Smooth muscle cell of the brain vasculature (primary cell): ENCODE results near the gene NR3C1.
"Not testable (repeated sequence)": the region's sequence is repeated elsewhere in the genome, so short reads cannot be mapped to it uniquely, and the experiment has no call there.

Experiments
- DNase-seq: peaks from one replicate; pipeline ENCODE4 v3.0.0-alpha.2; 2012; ENCODE audit warnings: low read depth, low spot score

The NR3C1 gene

DNA sequence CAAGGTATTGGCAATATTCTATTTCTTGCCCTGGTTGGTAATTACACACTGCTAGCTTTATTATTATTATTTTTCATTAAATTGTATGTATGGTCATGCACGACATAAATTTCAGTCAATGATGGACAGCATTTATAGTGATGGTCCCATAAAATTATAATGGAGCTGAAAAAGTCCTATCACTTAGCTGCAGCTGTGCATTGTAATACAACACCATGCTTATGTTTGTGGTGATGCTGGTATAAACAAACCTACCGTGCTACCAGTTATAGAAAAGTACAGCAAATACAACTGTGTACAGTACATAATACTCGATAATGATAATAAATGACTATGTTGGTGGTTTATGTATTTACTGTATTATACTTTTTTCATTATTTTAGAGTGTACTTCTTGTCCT is 65.5 kb downstream of the NR3C1 start:
- no peak for DNase-seq

DNA sequence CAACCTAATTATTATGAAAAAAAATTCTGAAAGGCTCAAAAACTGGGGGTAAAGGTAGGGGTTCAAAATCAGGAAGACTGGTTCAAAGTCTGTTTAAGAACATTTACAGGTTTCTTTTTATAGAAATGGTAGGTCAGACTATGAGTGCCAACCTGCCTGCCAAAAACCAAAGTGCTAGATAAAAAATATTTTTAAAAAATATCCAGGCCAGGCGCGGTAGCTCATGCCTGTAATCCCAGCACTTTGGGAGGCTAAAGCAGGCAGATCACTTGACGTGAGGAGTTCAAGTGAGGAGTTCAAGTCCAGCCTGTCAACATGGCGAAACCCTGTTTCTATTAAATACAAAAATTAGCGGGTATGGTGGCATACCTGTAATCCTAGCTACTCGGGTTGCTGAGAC is 67.0 kb downstream of the NR3C1 start:
- DNase-seq, result no peak

DNA sequence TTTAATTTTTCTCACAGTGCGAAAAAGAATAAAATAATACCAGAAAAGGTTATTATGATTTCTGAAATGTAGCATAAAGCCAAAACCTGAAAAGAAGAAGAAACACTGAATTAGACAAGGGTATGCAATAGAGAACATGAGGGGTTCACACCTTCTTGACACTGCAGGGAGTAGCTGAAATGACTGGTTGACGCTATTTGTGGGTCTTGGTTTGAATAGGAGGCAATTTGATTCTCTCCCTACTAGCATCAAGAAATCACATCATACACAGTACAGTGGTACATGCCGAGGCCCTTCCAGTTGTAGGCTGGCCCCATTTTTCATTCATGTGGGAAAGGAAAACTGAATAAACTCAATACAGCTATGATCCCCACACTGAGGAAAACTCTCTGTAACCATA is 68.6 kb downstream of the NR3C1 start:
- no peak for DNase-seq

DNA sequence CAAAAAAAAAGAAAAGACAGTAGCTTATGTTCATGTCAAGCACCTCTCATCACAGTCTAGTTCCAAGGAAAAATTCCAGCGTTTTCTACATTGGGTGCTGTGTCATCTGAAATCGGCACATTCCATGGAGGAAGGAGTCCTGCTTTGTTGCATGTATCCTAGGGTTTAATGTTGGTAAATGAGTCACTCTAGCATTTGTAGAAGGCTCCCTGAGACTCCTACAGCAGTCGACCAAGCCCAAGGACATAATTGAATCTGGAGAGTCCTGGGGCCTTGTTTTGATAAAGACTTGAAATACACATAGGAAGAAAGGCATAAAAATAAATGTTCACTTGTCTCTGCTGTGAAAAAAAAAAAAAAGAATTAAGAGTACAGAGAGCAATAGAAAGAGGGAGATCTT is 69.1 kb downstream of the NR3C1 start:
- DNase-seq, result not testable (repeated sequence)

DNA sequence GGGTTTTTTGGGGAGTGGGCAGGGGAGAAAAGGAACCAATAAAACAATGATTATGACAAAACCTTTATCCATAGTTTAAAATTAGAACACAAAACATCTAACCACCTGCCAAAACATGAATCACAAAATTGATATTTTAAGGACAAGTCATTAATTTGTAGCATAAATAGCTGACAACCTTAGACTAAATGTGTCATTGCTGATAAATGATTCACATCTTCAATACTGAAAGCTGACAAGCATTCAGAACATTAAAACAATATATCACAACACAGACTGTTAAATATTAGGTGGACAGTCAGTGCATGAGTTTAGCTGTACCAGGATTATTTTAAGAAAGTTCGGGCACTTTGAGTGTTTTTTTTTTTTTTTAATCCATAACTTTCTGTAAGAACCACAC is 71.5 kb downstream of the NR3C1 start:
- no peak for DNase-seq

DNA sequence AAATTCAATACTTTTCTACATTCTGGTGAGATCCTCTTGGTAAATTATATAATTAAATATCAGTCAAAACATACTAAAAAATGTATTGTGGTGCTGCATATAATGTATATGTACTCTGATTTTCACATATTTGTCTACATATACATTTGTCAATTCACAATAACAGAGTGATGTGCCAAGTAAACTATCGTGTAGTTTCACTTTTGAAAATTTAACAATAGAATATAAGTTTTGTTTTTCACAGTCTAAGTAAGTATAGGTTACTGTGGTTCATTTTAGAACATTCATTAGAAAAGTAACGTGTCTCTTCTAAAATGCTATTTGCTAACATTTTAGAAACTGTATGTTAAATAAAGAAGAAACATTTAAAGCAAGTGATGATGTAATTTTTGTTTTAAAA is 73.6 kb downstream of the NR3C1 start:
- DNase-seq, result no peak

DNA sequence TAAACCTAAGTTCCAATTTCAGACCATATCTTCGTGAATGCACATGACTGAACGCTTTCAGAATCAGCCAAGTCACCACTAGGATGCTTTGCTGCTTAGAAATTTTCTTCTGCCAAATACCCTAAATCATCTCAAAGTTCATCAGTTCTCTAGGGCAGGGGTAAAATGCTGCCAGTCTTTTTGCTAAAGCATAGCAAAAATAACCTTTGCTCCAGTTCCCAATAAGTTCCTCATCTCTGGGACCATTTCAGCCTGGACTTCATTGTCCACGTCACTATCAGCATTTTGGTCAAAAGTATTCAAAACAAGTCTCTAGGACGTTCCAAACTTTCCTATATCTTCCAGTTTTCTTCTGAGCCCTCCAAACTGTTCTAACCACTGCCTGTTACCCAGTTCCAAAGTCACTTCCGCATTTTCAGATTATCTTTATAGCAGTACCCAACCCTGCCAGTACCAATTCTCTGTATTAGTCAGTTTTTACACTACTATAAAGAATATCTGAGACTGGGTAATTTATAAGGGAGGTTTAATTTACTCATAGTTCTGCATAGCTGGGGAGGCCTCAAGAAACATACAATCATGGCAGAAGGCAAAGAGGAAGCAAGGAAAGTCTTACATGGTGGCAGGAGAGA is 74.8 kb downstream of the NR3C1 start:
- DNase-seq, result no peak

DNA sequence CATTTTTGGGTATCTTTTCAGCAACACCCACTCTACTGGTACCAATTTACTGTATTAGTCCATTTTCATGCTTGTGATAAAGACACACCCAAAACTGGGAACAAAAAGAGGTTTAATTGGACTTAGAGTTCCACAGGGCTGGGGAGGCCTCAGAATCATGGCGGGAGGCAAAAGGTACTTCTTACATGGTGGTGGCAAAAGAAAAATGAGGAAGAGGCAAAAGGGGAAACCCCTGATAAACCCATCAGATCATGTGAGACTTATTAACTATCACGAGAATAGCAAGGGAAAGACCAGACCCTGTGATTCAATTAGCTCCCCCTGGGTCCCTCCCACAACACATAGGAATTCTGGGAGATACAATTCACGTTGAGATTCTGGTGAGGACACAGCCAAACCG is 78.4 kb downstream of the NR3C1 start:
- DNase-seq, result not testable (repeated sequence)

DNA sequence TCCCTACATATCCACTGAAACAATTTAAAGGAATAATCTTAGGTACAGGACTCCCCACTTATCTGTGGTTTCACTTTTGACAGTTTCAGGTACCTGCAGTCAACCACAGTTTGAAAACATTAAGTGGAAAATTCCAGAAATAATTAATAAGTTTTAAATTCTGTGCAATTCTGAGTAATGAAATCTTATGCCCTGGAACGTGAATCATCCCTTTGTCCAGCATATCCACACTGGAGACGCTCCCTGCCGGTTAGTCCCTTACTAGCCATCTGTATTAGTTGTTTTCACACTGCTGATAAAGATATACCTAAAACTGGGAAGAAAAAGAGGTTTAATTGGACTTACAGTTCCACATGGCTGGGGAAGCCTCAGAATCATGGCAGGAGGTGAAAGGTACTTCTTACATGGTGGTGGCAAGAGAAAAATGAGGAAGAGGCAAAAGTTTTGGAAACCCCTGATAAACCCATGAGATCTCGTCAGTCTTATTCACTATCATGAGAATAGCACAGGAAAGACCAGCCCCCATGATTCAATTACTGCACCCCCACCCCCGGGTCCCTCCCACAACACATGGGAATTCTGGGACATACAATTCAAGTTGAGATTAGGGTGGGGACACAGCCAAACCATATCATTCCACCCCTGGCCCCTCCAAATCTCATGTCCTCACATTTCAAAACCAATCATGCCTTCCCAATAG is 80.4 kb downstream of the NR3C1 start:
- DNase-seq, result not testable (repeated sequence)

DNA sequence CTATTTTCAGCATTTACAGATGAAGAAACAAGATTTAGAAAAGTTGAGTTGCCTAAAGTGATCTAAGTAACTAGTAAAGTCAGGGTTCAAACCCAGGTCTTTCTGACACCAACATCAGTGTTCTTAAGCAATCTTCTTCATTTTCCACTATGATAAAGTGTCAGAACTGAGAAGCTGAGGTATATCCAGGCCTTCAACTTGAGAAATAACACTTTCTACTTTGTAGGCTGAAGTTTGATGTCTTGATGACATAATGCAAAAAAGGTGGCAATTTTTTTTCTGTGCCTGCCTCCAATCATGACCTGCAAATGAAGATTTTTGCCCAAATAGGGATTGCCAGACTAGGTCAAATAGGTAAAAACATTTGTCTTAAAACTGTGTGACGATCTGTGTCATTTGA is 81.3 kb downstream of the NR3C1 start:
- DNase-seq, result no peak

DNA sequence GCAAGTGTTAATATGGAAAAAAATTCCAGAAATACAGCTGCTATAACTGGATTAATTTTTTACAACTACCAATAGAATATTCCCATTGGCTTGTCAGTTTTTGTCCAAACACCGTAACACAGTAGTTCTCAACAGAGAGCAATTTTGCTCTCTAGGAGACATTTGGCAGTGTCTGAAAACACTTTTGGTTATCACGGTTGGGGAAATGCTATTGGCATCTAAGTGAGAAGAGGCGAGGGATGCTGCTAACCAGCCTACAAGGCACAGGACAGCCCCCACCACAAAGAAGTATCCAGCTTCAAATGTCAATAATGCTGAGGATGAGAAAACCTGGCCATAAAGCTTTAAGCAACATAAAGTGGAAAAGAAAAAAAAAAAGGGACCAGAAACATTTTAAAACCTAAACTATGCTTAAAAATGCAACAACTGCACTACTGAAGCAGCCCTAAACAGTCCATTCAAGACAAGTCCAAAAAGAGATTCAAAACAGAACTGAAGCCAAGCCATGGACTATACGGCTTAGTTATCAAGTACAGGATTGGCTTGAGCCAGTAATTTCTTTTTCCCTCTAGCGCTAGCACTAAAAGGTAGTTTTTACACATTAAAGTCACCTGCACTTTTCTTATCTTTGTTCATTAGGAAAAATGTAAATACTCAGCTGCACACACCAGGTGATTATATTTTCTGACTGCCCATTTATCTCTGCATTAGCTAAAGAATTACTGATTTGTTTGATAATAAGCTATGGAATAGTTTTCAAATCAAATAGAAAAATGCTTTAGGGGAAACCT is 83.9 kb downstream of the NR3C1 start:
- no peak for DNase-seq

DNA sequence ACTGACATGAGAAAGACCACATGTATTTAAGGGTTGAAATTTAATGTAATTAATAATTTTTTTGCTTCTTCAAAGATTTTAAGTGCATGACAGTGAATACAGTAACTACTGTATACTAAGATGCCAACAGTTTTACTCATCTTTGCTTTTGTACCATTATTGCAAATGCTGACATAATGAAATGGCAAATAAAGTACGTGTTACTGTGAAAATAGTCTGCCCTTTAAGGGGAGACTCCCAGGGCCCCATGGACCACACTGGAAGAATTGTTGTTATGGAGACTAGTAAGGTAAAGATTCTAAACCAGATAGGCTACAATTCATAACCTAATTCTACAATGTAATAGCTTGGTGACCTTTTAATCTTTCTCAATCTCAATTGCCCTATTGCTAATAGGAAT is 84.7 kb downstream of the NR3C1 start:
- no peak for DNase-seq

DNA sequence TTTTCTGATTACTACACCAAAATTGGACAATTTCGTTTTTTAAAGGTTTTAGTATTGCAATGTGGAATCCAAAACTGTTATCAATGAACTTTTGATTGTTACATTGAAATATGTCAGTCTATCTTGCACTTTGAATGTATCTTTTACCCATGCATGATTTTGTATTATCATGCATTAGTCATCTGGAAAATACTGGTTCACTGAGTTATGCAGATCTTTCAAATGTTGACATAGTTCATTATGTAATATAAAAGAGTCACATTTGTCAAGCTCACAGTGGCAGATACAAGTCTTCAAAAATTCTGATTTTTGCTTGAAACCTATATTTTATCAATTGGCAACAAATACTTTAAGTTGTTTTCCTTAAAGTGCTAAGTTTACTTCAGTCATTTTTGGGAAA is 85.2 kb downstream of the NR3C1 start:
- DNase-seq, result no peak

DNA sequence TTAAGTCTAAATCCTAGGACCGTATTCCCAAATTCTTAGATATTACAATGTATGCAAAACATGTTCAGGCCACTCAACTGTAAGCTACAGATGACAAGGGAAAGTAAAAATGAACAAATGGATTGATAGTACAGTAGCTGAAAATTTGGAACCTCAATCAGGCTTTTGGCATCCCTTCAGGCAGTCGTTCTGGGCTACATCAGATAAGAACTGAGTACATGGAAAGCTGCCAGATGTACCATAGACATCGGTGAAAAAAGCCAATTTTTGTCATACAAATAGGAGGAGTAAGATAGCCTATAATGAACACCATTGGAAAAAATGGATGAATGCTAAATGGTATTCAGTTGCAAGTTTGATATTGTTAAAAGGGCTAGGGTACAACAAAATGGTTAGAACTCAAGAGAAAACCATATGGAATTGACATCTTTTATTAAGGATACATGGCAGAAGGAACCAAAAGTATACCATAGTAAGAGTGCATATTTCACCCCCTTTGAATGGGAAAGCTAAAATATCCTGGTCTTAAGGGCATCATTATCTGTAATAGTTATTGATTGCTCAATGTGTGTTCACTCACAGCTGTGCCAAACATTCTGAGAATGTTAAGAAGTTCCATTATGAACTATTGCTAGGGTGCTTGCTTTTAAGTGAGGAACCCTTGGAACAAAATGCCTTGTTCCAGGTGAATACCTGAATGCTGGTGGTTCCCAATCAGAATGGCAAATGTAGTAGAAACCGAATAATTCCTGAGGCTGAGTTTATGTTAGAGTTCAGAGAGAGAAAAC is 86.4 kb downstream of the NR3C1 start:
- DNase-seq, result no peak

DNA sequence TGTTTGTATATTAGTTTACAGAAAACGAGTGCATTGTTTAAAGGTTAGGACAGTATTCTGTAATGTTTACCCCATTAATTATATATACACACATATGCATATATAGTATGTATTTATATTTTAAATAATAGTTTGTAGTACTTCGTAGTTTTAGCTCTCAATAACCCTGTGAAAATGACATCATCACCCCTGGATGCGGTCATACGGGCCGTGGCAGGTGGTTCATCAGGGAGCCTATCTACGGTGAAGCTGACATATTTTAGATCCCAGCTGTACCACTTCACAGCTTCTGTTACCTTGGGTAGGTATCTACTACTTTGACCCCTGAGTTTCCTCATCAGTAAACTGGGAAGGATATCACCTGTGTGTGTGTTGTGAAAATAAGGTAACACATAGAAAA is 87.1 kb downstream of the NR3C1 start:
- no peak for DNase-seq

DNA sequence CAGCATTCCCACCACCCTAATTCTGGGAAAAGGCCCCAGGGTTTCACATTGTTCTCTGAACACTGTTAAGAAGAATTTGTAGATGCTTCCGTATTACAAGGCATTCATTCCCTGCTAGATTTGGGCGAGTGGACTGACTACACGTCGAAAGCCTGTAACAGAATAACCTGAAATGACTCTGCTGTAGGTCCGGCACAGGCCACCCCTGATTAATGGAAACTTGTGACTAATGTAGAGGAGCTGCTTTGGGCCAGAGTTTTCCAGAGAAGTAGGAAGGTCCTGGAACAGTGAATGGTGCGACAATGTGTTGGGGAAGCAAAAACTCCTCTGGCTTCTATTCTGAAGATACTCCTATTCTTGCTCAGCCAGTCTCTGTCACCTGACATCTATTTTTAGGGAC is 87.6 kb downstream of the NR3C1 start:
- no peak for DNase-seq

DNA sequence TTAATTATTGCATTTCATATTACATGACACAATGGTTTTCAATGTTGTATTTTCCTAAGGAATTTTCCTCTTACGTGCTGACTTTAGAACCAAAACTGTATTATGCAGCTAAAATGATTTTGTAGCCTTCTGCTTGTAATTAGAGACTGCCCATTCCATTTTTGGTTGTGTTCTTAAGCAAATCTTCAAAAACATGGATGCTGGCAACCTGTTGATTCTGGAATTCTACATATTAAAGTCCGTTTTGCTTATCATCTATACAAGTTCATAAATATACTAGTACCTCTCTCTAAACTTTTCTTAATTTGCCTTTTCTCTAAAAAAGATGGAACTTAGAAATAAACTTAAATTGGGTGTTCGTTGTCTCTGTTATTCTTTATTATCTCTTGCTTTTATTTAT is 88.3 kb downstream of the NR3C1 start:
- DNase-seq, result no peak

DNA sequence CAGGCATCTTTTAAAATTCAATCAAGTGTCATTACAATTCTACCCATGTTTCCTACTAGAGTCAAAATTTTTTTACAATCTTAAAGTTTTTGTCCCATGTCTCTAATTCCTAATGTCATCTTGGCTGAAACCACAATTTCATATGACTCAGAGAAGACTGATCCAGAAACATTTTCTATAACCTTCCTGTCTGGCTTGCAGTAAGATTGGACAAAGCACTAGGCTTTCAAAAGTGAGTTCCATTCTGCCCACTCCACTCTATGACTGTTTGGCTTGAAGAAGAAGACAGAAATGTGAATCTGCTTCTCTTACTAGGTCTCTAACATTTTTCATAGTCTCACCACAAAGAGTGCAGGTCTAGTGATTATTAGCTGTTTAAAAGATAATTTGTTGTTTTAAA is 88.8 kb downstream of the NR3C1 start:
- no peak for DNase-seq

DNA sequence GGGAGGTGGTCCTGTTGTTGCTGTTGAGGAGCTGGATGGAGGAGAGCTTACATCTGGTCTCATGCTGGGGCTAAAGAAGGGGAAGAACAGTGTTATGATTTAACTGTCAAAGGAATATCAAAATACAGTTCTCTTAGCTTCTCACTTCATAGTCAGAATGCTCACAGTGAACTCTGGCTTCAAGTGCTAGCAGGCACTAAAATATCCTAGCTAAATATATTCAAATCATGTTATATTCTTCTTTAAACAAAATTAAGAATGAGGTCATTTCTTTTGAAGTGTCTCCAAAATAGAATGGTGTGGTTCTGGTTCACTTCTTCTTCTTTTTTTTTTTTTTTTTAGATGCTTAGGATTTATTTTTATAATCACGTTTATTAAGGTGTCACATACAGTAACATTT is 89.4 kb downstream of the NR3C1 start:
- no peak for DNase-seq

DNA sequence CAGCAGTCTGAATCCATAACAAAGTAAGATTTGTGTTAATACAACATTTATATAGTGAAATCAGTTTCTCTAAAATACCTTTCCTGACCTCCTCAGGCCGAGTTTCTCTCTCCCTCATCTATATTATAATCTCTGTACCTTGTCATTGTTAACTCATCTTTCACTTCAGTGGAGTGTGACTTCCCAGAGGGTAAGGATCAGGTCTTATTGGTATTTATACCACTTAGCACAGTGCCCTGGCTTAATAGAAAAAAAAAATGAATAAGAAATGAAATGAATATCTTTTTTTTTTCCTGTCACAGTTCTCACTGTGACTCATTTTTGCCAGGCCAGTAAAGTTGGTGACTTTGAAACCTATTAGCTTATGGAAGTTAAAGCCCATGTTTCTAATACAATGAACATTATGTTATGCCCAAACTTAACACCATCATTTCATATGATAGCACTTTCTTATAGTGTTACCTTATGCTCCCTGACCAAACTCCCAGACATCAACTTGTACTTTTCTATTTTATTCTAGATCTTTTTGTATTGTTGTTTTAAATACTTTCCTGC is 90.1 kb downstream of the NR3C1 start:
- no peak for DNase-seq

DNA sequence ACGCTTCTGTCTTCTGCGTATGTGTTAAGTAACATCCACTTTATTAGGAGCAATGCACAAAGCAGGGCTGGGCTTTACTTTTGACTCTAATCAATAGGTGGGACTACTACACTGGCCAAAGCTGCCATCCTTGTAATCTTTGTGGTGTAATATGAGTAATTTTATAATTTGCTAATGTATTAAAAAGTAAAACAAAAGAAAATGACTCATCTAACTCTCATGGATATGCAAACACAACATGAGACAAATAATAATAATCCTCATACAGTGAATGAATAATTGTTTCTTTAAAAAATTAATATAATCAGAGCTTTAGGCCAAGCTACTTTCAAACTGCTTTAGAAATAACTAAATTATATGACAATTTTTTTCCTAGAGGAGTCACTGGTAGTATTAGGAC is 90.7 kb downstream of the NR3C1 start:
- DNase-seq, result no peak

DNA sequence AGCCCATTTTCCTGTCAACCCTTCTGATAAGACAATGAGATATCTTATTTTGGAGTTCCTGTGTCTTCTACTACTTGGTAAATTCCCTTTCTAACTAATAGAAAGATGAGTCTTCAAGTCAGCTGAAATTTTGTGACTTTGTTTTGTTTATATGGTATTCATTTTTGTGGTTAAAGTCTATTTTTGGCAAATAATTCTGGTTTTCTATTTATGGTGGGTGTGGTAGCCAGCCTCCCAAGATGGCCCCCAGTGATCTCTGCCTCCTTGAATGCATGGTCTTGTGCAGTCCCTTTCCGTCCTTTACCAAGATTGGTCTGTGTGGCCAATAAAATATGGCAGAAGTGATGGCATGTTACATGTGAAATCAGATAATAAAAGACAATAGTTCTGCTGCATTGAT is 91.5 kb downstream of the NR3C1 start:
- no peak for DNase-seq
